Uterus (tissue), 2 donors: ENCODE results near the gene SLCO2A1.

Source experiments
- CTCF ChIP-seq, 4 experiments: fragments of 200-600 bp in 2 of 4; fragments of 450-650 bp in 2 of 4; sonication (generic) in 2 of 4; IDR thresholded peaks; one replicate each; pipeline ENCODE4 v1.5.1; 2016 to 2019; ENCODE audit warnings: antibody characterized with exemption in 4 of 4, mild to moderate bottlenecking in 2 of 4, moderate library complexity in 1 of 4
- POLR2A ChIP-seq, 2 donors: fragments of 450-650 bp; IDR thresholded peaks; one replicate each; pipeline ENCODE4 v1.6.1; 2016; ENCODE audit warnings: antibody characterized with exemption in 2 of 2, mild to moderate bottlenecking in 1 of 2, moderate library complexity in 1 of 2

- TF ChIP-seq CTCF (IDR thresholded peaks at IDR 0.05) = no peak
- no peak for TF ChIP-seq POLR2A (IDR thresholded peaks at IDR 0.05)
Observed at GRCh38 chr3:134002306-134002705, 27.4 kb downstream of the SLCO2A1 start.
